ENCODE data around the gene ADCY7.

DNA sequence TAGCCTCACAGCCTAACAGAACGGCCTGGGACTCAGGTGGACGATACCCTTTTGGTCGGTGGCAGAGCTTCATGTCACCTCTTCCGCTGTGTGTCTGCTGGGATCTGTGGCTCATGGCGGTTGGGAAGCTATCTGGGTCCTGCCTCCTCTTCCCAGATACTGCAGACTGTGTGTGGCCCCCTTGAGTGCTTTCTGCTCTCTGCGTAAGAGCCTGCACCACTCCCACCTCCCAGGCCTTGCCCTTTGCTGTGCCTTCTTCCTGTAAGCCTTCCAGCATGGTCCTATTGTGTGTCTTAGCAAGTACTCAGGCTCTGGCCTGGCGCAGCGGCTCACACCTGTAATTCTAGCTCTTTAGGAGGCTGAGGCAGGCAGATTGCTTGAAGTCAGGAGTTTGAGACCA is 17.5 kb upstream of the ADCY7 start:
- no peak for TF ChIP-seq EZH2 (IDR thresholded peaks at IDR 0.05)
- TF ChIP-seq, protein P1, sequence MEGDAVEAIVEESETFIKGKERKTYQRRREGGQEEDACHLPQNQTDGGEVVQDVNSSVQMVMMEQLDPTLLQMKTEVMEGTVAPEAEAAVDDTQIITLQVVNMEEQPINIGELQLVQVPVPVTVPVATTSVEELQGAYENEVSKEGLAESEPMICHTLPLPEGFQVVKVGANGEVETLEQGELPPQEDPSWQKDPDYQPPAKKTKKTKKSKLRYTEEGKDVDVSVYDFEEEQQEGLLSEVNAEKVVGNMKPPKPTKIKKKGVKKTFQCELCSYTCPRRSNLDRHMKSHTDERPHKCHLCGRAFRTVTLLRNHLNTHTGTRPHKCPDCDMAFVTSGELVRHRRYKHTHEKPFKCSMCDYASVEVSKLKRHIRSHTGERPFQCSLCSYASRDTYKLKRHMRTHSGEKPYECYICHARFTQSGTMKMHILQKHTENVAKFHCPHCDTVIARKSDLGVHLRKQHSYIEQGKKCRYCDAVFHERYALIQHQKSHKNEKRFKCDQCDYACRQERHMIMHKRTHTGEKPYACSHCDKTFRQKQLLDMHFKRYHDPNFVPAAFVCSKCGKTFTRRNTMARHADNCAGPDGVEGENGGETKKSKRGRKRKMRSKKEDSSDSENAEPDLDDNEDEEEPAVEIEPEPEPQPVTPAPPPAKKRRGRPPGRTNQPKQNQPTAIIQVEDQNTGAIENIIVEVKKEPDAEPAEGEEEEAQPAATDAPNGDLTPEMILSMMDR (IDR thresholded peaks at IDR 0.05 in 2 of 3, conservative IDR thresholded peaks at IDR 0.05 in 1 of 3; ENCODE audit: borderline replicate concordance in 1 of 3, insufficient read depth in 1 of 3, low read depth in 2 of 3, low read length in 2 of 3): no peak
- TF ChIP-seq TCF7L2 (IDR thresholded peaks at IDR 0.05; ENCODE audit: borderline replicate concordance, extremely low read depth, insufficient read depth, insufficient read length): no peak
- no peak for TF ChIP-seq POLR2A (IDR thresholded peaks at IDR 0.05; ENCODE audit: borderline replicate concordance, extremely low read depth, insufficient read depth, insufficient read length)
- TF ChIP-seq, protein P2, sequence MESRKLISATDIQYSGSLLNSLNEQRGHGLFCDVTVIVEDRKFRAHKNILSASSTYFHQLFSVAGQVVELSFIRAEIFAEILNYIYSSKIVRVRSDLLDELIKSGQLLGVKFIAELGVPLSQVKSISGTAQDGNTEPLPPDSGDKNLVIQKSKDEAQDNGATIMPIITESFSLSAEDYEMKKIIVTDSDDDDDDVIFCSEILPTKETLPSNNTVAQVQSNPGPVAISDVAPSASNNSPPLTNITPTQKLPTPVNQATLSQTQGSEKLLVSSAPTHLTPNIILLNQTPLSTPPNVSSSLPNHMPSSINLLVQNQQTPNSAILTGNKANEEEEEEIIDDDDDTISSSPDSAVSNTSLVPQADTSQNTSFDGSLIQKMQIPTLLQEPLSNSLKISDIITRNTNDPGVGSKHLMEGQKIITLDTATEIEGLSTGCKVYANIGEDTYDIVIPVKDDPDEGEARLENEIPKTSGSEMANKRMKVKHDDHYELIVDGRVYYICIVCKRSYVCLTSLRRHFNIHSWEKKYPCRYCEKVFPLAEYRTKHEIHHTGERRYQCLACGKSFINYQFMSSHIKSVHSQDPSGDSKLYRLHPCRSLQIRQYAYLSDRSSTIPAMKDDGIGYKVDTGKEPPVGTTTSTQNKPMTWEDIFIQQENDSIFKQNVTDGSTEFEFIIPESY (IDR thresholded peaks at IDR 0.05; ENCODE audit: extremely low read depth, insufficient replicate concordance, low read length): no peak
- TF ChIP-seq CEBPB (IDR thresholded peaks at IDR 0.05; ENCODE audit: low read depth): no peak
- TF ChIP-seq, protein P3, sequence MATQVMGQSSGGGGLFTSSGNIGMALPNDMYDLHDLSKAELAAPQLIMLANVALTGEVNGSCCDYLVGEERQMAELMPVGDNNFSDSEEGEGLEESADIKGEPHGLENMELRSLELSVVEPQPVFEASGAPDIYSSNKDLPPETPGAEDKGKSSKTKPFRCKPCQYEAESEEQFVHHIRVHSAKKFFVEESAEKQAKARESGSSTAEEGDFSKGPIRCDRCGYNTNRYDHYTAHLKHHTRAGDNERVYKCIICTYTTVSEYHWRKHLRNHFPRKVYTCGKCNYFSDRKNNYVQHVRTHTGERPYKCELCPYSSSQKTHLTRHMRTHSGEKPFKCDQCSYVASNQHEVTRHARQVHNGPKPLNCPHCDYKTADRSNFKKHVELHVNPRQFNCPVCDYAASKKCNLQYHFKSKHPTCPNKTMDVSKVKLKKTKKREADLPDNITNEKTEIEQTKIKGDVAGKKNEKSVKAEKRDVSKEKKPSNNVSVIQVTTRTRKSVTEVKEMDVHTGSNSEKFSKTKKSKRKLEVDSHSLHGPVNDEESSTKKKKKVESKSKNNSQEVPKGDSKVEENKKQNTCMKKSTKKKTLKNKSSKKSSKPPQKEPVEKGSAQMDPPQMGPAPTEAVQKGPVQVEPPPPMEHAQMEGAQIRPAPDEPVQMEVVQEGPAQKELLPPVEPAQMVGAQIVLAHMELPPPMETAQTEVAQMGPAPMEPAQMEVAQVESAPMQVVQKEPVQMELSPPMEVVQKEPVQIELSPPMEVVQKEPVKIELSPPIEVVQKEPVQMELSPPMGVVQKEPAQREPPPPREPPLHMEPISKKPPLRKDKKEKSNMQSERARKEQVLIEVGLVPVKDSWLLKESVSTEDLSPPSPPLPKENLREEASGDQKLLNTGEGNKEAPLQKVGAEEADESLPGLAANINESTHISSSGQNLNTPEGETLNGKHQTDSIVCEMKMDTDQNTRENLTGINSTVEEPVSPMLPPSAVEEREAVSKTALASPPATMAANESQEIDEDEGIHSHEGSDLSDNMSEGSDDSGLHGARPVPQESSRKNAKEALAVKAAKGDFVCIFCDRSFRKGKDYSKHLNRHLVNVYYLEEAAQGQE (IDR thresholded peaks at IDR 0.05; ENCODE audit: low read depth): no peak
- TF ChIP-seq POLR2AphosphoS5 (IDR thresholded peaks at IDR 0.05; ENCODE audit: low read depth, low read length): no peak
- TF ChIP-seq EZH2phosphoT487 (IDR thresholded peaks at IDR 0.05; ENCODE audit: borderline replicate concordance): no peak
- no peak for TF ChIP-seq SIN3A (IDR thresholded peaks at IDR 0.05; ENCODE audit: low read depth)
- TF ChIP-seq, protein P4, sequence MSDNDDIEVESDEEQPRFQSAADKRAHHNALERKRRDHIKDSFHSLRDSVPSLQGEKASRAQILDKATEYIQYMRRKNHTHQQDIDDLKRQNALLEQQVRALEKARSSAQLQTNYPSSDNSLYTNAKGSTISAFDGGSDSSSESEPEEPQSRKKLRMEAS (IDR thresholded peaks at IDR 0.05): no peak
- no peak for TF ChIP-seq RAD21 (IDR thresholded peaks at IDR 0.05; ENCODE audit: low read depth)
- no peak for TF ChIP-seq SP1 (IDR thresholded peaks at IDR 0.05; ENCODE audit: low read depth)
- no peak for TF ChIP-seq ELF1 (IDR thresholded peaks at IDR 0.05; ENCODE audit: borderline replicate concordance, low read depth)
